MM.1S (cell line): ENCODE data around the gene TMEM259.

ENCODE experiments used
- DNase-seq: peaks from one replicate; pipeline ENCODE4 v3.0.0-alpha.2; 2015
- H2AFZ ChIP-seq: fragments of 300-600 bp; sonication (generic); 2 replicates; pipeline ENCODE4 v1.6.0; 2016; ENCODE audit warnings: antibody characterized with exemption, low read length
- H3F3A ChIP-seq: fragments of 300-600 bp; sonication (generic); 2 replicates; pipeline ENCODE4 v1.6.1; 2016; ENCODE audit warnings: mild to moderate bottlenecking, antibody characterized with exemption, low read length, moderate library complexity, mixed read lengths; ENCODE audit not compliant: insufficient read depth
- H3K27ac ChIP-seq: fragments of 300-600 bp; sonication (generic); 2 replicates; pipeline ENCODE4 v1.5.1; 2016; ENCODE audit warnings: mild to moderate bottlenecking, low read length
- H3K27me3 ChIP-seq: fragments of 300-600 bp; sonication (generic); replicated peaks from 2 replicates; pipeline ENCODE4 v1.6.0; 2016; ENCODE audit warnings: low read length; ENCODE audit not compliant: insufficient read depth
- H3K36me3 ChIP-seq: fragments of 300-600 bp; sonication (generic); replicated peaks from 2 replicates; pipeline ENCODE4 v1.6.1; 2016; ENCODE audit warnings: mild to moderate bottlenecking, low read length, mixed read lengths; ENCODE audit not compliant: insufficient read depth
- H3K4me1 ChIP-seq: fragments of 300-600 bp; sonication (generic); 2 replicates; pipeline ENCODE4 v1.6.1; 2016; ENCODE audit warnings: low read length, mixed read lengths
- H3K4me2 ChIP-seq: fragments of 300-600 bp; sonication (generic); 2 replicates; pipeline ENCODE4 v1.6.0; 2016; ENCODE audit warnings: low read depth, low read length
- H3K4me3 ChIP-seq: fragments of 300-600 bp; sonication (generic); 2 replicates; pipeline ENCODE4 v1.5.1; 2016; ENCODE audit warnings: low read length, mixed read lengths
- H3K79me2 ChIP-seq: fragments of 300-600 bp; sonication (generic); 2 replicates; pipeline ENCODE4 v1.6.1; 2016; ENCODE audit warnings: mixed run types, low read length, mixed read lengths
- H3K9ac ChIP-seq: fragments of 300-600 bp; sonication (generic); 2 replicates; pipeline ENCODE4 v1.6.1; 2016; ENCODE audit warnings: low read length, mixed read lengths
- H3K9me2 ChIP-seq: fragments of 300-600 bp; sonication (generic); replicated peaks from 2 replicates; pipeline ENCODE4 v1.6.1; 2016; ENCODE audit warnings: mild to moderate bottlenecking, low read length, mixed read lengths; ENCODE audit not compliant: insufficient read depth
- H3K9me3 ChIP-seq: fragments of 300-600 bp; sonication (generic); replicated peaks from 2 replicates; pipeline ENCODE4 v1.6.1; 2016; ENCODE audit warnings: mild to moderate bottlenecking, low read length, mixed read lengths; ENCODE audit not compliant: insufficient read depth
- H4K20me1 ChIP-seq: fragments of 300-600 bp; sonication (generic); 2 replicates; pipeline ENCODE4 v1.6.1; 2016; ENCODE audit warnings: mild to moderate bottlenecking, low read length, moderate library complexity, mixed read lengths; ENCODE audit not compliant: insufficient read depth
- CTCF ChIP-seq: fragments of 300-600 bp; sonication (generic); IDR thresholded peaks from 2 replicates; pipeline ENCODE4 v1.5.1; 2016; ENCODE audit warnings: antibody characterized with exemption, low read length, mixed read lengths
- EZH2 ChIP-seq: fragments of 300-600 bp; sonication (generic); optimal IDR thresholded peaks from 2 replicates; pipeline ENCODE3; 2017; ENCODE audit warnings: low read depth, mild to moderate bottlenecking, antibody characterized with exemption, low read length, mixed read lengths
- EZH2phosphoT487 ChIP-seq: fragments of 300-600 bp; sonication (generic); IDR thresholded peaks from 2 replicates; pipeline ENCODE4 v1.6.1; 2018; ENCODE audit warnings: antibody characterized with exemption, low read length

Gene TMEM259

GRCh38 chr19:979318-979741 lies 41.6 kb downstream of the TMEM259 start:
- Histone ChIP-seq H3K9me2 (no peaks in the 10 kb centered on the region), H3K27ac (no peak overlapping the region), H3K9ac (no peak overlapping the region), H3K36me3 (no peaks in the 10 kb centered on the region), H3K79me2 (peaks cover 2% of the 10 kb centered on the region), H3K4me2 (no peak overlapping the region), H4K20me1 (no peaks in the 10 kb centered on the region), H2AFZ (no peak overlapping the region), H3K4me3 (no peak overlapping the region), H3K4me1 (peaks cover 7% of the 10 kb centered on the region; the same call in 1 of the 2 replicates), H3K9me3 (no peaks in the 10 kb centered on the region), H3K27me3 (no peaks in the 10 kb centered on the region), H3F3A (peaks cover 12% of the 10 kb centered on the region)
- TF ChIP-seq EZH2phosphoT487: no peak
- TF ChIP-seq CTCF: no peak
- DNase-seq: no peak

GRCh38 chr19:977058-977464 lies 43.9 kb downstream of the TMEM259 start:
- Histone ChIP-seq H3K27ac (no peak overlapping the region), H3K4me2 (no peak overlapping the region), H3K79me2 (no peaks in the 10 kb centered on the region), H3F3A (no peaks in the 10 kb centered on the region), H3K9me3 (no peaks in the 10 kb centered on the region), H3K9me2 (no peaks in the 10 kb centered on the region), H3K9ac (no peak overlapping the region), H4K20me1 (no peaks in the 10 kb centered on the region), H2AFZ (no peak overlapping the region), H3K36me3 (no peaks in the 10 kb centered on the region), H3K27me3 (no peaks in the 10 kb centered on the region), H3K4me3 (no peak overlapping the region), H3K4me1 (no peaks in the 10 kb centered on the region)
- TF ChIP-seq CTCF (no peak), EZH2 (no peak), EZH2phosphoT487 (no peak)
- DNase-seq: no peak

- Histone ChIP-seq H3K9ac (no peak overlapping the region), H3F3A (no peaks in the 10 kb centered on the region), H3K9me2 (no peaks in the 10 kb centered on the region), H3K4me2 (no peak overlapping the region), H3K9me3 (no peaks in the 10 kb centered on the region), H3K4me3 (no peak overlapping the region), H3K4me1 (no peaks in the 10 kb centered on the region), H4K20me1 (no peaks in the 10 kb centered on the region), H2AFZ (no peak overlapping the region), H3K27ac (no peak overlapping the region), H3K27me3 (no peaks in the 10 kb centered on the region), H3K79me2 (no peaks in the 10 kb centered on the region), H3K36me3 (no peaks in the 10 kb centered on the region)
- TF ChIP-seq EZH2phosphoT487 (no peak), EZH2 (no peak), CTCF (no peak)
- no peak for DNase-seq
Measured at GRCh38 chr19:976476-976875, 44.4 kb downstream of the TMEM259 start.
